Activated CD4-positive, CD25-positive, alpha-beta regulatory T cell treated with anti-CD3 and anti-CD28 coated beads, Interleukin-2, amount 50 U/mL, for 72 hours (primary cell): ENCODE data around the gene CASQ1.

Experiments used
- DNase-seq: peaks from one replicate; pipeline ENCODE4 v3.0.0; 2021

Gene CASQ1

DNA sequence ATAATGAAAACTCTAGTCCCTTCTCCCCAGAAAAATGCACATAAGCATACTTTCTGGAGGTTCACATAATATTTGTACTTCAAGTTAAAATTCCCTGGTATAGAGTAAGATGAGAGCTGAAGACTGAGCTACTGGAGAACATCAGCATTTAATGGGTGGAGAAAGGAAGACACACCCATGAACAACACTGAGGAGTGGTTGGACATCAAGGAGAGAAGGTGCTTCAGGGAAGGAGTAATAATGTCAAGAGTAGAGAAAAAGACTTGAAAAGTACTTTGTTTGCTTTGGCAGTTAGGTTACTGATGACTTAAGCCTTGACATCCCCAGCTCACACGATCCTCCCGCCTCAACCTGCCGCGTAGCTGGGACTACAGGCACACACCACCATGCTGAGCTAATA, 36.7 kb downstream of the CASQ1 start:
- DNase-seq = no peak

DNA sequence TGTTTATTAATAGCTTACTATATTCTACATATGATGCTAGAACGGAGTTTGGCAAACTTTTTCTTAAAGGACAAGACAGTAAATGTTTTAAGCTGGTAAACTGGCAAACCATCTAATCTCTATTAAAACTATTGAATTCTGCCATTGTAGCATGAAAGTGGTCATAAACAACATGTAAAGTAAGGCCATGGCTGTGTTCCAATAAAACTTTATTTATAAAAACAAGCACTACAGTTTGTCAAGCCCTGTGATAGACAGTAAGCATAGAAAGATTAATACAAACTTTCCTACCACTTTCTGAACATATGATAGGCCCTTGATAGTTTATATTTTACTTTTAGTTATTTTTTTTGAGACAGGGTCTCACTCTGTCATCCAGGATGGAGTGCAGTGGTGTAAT, 37.2 kb downstream of the CASQ1 start:
- DNase-seq = no peak

DNA sequence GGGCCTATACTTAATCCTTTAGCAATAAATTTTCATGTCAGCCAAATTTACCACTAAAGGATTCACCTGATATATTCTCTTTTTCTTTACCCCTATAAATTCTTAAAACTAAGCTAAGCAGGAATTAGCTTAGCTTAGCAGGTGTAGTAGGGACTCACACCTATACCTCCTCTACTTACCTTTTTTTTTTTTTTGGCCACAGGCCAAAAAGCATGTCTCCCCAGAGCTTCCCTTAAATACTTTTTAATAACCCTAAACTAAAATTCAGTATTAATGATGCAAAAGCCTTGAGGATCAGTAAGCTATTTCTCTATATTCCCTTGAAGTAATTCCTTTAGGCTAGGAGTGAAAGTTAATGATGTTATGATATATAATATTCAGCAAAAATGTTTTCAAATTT, 38.1 kb downstream of the CASQ1 start:
- no peak for DNase-seq

DNA sequence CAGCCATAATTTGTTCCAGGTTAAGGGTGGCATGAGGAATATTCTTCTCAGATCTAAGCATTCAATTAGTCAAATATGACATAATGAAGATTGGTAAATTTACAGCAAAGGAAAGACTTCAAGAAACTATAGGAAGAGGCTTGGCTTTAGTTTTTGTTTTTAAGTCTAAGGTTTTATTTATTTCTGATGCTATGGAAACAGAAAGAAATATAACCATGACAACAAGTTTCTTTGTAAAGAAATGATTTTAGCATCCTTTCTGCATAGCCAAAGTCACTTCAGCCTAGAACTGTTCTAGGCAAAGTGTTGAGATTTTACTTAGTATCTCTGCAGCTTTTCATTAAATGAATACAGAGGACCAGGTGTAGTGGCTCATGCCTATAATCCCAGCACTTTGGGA, 42.5 kb downstream of the CASQ1 start:
- DNase-seq = no peak

DNA sequence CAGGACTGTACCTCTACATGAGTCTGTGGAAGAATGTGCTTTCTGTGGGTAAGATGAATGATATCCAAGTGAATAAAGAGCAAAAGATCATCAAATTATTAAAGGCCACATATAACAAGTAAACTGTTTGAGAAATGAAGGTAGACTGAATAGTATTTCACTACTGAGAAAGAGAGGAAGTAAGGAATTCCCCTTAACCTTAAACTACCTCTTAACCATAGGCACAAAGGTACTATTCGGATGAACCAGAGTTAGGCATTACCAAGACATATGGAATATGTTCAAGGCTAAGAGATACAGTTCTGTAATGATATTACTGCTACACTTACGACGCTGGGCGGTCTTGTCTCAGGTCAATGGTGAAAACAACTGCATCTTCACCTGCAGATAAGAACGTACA, 46.4 kb downstream of the CASQ1 start:
- DNase-seq = no peak

DNA sequence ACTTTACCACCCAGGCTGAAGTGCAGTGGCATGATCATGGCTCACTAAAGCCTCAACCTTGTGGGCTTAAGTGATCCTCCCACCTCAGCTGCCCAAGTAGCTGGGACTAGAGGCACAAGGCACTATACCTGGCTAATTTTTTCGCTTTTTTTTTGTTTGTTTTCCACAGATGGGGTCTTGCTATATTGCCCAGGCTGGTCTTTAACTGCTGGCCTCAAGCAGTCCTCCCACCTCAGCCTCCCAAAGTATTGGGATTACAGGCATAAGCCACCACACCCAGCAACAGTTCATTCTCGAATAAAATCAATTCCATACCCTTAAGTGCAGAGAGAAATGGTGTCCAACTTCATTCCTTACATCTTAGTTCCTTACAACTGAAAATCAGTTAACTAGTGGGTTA, 47.2 kb downstream of the CASQ1 start:
- no peak for DNase-seq

DNA sequence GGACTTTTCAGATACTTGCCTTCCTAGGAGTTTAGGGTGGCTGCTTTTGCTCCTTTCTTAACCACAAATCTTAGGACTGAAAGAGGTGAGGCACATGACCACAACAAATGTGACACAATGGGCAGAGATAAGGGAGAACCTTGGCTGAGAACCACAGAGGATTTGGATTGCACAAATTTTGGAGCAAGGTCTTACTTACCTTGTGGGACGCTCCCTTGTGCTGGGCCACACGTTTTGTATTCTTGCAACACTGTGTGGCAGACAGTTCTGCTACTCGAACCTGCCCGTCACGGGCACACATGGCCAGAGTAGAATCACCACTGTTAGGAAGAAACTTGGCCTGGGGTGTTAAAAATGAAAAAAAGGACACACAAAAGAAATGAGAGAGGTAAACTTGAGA, 48.0 kb downstream of the CASQ1 start:
- DNase-seq = no peak

DNA sequence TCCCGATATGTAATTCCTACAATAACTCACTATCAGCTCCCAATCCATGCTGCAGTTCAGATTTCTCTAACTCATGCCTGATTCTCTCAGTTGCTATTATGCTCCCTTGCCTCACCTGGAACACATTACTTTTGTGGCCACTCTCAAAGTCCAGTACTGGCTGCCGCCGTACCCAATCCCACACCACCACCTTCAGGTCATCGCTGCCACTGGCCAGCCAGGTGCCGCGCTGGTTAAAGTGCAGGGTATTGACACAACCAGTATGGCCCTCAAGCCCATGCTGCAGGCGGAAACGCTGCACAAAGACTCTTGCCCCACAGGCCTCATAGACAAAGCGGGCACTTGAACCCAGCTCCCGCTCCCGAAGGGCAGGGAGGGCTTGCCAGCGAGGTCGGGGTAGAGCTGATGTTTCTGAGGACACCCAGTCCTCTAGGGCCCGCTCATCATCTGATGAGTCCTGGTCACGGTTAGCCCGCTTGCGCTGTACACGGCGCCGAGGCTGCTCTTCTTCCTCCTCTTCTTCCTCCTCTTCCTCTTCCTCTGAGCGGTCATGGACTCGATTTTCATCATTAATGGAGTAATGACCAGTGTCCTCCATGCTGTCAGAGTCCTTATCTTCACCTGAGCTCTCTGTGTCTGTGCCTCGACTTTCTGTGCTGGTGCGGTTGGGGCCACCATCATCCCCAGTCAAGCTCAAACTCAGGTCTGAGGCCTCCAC, 49.4 kb downstream of the CASQ1 start:
- no peak for DNase-seq

DNA sequence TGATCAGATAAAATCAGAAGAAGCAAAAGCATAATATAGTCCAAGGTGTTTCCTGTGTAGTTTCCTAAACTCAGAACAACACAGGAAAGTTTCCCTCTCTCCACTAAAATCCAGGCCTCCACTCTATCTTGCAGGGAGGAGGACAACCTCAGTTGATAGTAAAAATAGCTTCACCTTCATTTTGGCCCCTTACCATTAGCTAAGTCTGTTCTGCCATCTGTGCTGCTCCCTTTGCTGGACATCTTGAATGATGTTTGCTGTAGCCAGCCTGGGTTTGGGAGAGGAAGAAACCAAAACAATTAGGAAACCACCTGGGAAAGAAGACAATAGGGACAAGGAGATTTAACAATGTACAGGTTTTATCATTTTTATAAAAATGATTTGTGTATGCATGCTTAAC, 53.4 kb downstream of the CASQ1 start:
- DNase-seq = no peak

DNA sequence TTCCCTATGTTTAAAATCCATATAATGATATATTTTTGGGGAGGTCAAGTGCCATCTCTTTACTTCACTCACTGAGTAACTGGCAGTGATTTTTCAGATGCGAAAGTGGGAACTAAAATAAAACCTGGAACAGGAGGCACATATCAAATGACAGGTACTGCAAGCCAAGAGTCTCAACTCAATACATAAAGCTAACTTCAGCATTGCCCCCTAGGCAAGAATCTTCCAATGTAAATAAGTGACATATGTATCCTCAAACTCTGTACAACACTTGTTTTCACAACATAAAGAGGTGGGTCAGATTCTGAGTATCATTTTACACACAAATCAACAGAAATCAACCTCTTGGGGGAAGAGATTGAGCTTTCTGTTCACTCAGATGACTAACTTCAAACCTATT, 53.8 kb downstream of the CASQ1 start:
- no peak for DNase-seq

DNA sequence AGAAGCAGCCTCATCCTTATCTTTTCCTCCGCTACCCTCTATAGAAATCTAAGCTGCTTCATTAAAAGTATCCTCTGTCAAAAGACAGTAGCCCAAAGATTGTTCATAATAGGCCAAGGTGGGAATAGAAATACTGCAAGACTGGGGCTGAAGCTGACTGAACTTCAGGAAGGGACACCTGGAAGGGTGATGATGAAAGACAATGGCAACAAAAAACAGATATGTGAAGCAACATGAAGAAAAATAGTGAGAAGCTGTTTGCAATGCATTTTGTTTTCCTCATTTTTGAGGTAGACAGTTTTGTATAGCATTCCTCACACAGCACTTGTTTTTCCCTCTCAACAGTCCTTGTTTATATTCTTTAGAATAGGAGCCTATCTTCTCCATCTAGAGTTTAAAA, 55.1 kb downstream of the CASQ1 start:
- DNase-seq = no peak

DNA sequence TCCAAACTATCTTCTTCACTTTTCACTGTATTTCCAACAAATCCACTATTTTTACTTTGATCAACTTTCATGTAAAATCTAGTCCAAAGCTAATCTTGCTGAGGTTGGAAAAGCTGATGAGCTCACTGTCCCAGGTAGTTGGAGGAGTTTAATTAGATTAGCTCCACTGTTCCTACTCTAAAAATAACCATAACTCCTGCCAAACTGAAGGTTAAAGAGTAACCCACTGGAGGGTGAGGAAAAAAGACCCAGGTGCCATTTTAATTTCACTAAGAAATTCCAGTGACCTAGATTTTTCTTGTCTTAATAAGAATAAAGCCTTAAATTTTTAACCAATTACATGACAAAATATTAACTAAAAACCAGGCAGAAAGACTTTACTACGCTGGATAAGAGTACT, 56.7 kb downstream of the CASQ1 start:
- DNase-seq = no peak

DNA sequence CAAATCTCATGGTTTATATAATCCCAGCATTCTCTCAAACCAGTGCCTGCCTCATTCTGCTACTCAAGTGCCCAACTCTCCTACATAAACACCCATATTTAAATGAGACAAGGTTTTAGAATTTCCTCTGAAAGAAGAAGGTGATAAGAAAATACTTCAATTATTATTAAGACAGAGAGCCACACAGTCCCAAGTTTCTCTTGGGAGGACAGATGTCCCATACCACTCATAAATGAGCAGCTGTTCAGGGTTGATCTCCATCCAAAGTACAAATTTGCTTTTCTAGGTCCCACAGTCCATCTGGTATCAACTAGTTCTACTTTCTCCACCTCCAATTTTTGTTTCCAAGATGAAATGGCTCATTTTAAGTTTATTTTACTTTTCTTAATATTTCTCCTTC, 60.6 kb downstream of the CASQ1 start:
- DNase-seq = no peak
